K562 (cell line): ENCODE measurements around the gene FARP2. TPM values are rescaled to one million over a fixed set of nuclear protein-coding genes. Genes with fewer than 3 reads are reported as not detected.

Experiments used
- ATAC-seq: fragments of 200-7000 bp; cut with Tn5 transposase; 3 replicates; pipeline ENCODE4 v1.9.1; 2020; ENCODE audit warnings: moderate library complexity
- BruUV-seq: library from RNA; stranded (reverse); fragments of 400-500 nt; replicated peaks from 2 replicates; lab custom pipeline; 2021; lab: Mats Ljungman, UMichigan
- CTCF ChIA-PET: fragments of 300-600 bp; formaldehyde crosslinking; extraction: SDS; loops from one replicate; lab custom pipeline; 2021; ENCODE audit warnings: low intra/inter-chr PET ratio; lab: Yijun Ruan, JAX
- POLR2A ChIA-PET: fragments of 300-600, 350-650 bp; sonication (Branson Sonifier 250); formaldehyde crosslinking; extraction: SDS; loops from one replicate; lab custom pipeline; 2021; ENCODE audit warnings: antibody characterized with exemption, inconsistent platforms; lab: Yijun Ruan, JAX
- DNase-seq, 4 experiments: peaks; one replicate each; pipeline versions ENCODE4 v3.0.0 to v3.0.0-alpha.2; 2011 to 2018; ENCODE audit warnings: low spot score in 3 of 4, mixed read lengths in 3 of 4; ENCODE audit errors: extremely low read depth in 1 of 4
- FAIRE-seq: peaks from 2 replicates; lab custom pipeline; 2011; peaks lifted over from hg19 to GRCh38; lab: Jason Lieb, UNC
- H2AFZ ChIP-seq: 2 replicates; pipeline ENCODE4 v1.6.0; 2011; ENCODE audit warnings: low read depth, low read length, control low read depth, inconsistent platforms
- H3K27ac ChIP-seq: fragments of 200-600 bp; 3 replicates; pipeline ENCODE4 v1.8.0; 2011; ENCODE audit warnings: low read depth, mild to moderate bottlenecking, control low read depth, inconsistent platforms, low read length, moderate library complexity, mixed read lengths; ENCODE audit errors: extremely low read depth
- H3K27me3 ChIP-seq, 2 experiments: fragments of 300-600 bp in 1 of 2; 2 replicates in 1 of 2; 3 replicates in 1 of 2; pipeline versions ENCODE4 v1.6.0 to v1.8.0; 2011; ENCODE audit warnings: inconsistent platforms in 2 of 2, low read length in 2 of 2, mild to moderate bottlenecking in 1 of 2, mixed read lengths in 1 of 2, moderate library complexity in 1 of 2; ENCODE audit not compliant: control insufficient read depth in 2 of 2, insufficient read depth in 2 of 2
- H3K36me3 ChIP-seq: fragments of 300-600 bp; 3 replicates; pipeline ENCODE4 v1.8.0; 2011; ENCODE audit warnings: mild to moderate bottlenecking, low read length, inconsistent platforms; ENCODE audit not compliant: control insufficient read depth, insufficient read depth
- H3K4me1 ChIP-seq, 2 experiments: fragments of 200-600 bp in 1 of 2; replicated peaks in 1 of 2; 2 replicates in 1 of 2; 3 replicates in 1 of 2; pipeline versions ENCODE4 v1.5.1 to v1.8.0; 2011; ENCODE audit warnings: inconsistent platforms in 2 of 2, low read length in 2 of 2, mild to moderate bottlenecking in 1 of 2, mixed read lengths in 1 of 2, moderate library complexity in 1 of 2; ENCODE audit not compliant: control insufficient read depth in 2 of 2, insufficient read depth in 2 of 2
- H3K4me2 ChIP-seq: 2 replicates; pipeline ENCODE4 v1.6.1; 2011; ENCODE audit warnings: low read length, control low read depth, inconsistent platforms, mixed read lengths; ENCODE audit not compliant: insufficient read depth
- H3K4me3 ChIP-seq: fragments of 200-600 bp; sonication (generic), shearing (Covaris generic); 2 replicates; pipeline ENCODE4 v1.5.1; 2016; ENCODE audit warnings: control low read depth, inconsistent platforms
- H3K79me2 ChIP-seq: fragments of 200-600 bp; 3 replicates; pipeline ENCODE4 v1.8.0; 2011; ENCODE audit warnings: low read length, inconsistent platforms; ENCODE audit not compliant: control insufficient read depth, insufficient read depth
- H3K9ac ChIP-seq, 2 experiments: 2 replicates each; pipeline versions ENCODE4 v1.6.0 to v1.6.1; 2011; ENCODE audit warnings: low read depth in 2 of 2, low read length in 2 of 2, control low read depth in 1 of 2, inconsistent platforms in 1 of 2, mild to moderate bottlenecking in 1 of 2, mixed read lengths in 1 of 2; ENCODE audit not compliant: insufficient read depth in 1 of 2
- H3K9me1 ChIP-seq: one replicate; pipeline ENCODE4 v1.6.0; 2011; ENCODE audit warnings: inconsistent platforms, mild to moderate bottlenecking, low read length, moderate library complexity; ENCODE audit not compliant: control insufficient read depth, insufficient read depth
- H3K9me3 ChIP-seq: replicated peaks from 2 replicates; pipeline ENCODE4 v1.5.1; 2011; ENCODE audit warnings: low read depth, low read length, inconsistent platforms; ENCODE audit not compliant: control insufficient read depth, insufficient read depth
- H4K20me1 ChIP-seq: replicated peaks from 2 replicates; pipeline ENCODE4 v1.6.1; 2011; ENCODE audit warnings: low read length, inconsistent platforms, mixed read lengths; ENCODE audit not compliant: control insufficient read depth, insufficient read depth
- JUND ChIP-seq, 2 experiments: IDR thresholded peaks; 2 replicates in 1 of 2; 3 replicates in 1 of 2; pipeline ENCODE4 v1.6.1; 2011; ENCODE audit warnings: borderline replicate concordance in 2 of 2, low read depth in 2 of 2, low read length in 2 of 2, improper control_type of control experiment in 1 of 2, missing biosample characterization in 1 of 2, missing genetic modification characterization in 1 of 2, missing genetic modification reagents in 1 of 2
- SRSF7 ChIP-seq: fragments of 200-400 bp; formaldehyde crosslinking; optimal IDR thresholded peaks from 2 replicates; pipeline ENCODE3; 2017; ENCODE audit warnings: mild to moderate bottlenecking, low read depth, low read length
- TCF3 ChIP-seq: sonication (generic); formaldehyde crosslinking; IDR thresholded peaks from 2 replicates; pipeline ENCODE4 v1.4.0; 2020; ENCODE audit warnings: mild to moderate bottlenecking, missing genetic modification reagents
- TSHZ1 ChIP-seq: fragments of 250-450 bp; sonication (Bioruptor Pico); IDR thresholded peaks from 2 replicates; pipeline ENCODE4 v1.4.0; 2020; ENCODE audit warnings: mild to moderate bottlenecking, moderate library complexity
- ZNF133 ChIP-seq: fragments of 250-450 bp; sonication (Bioruptor Pico); IDR thresholded peaks from 2 replicates; pipeline ENCODE4 v1.4.0; 2020; ENCODE audit warnings: mild to moderate bottlenecking
- ZNF318 ChIP-seq, 2 experiments: fragments of 450-650 bp; IDR thresholded peaks; 2 replicates each; pipeline ENCODE4 v1.6.1; 2016; ENCODE audit warnings: mild to moderate bottlenecking in 2 of 2, borderline replicate concordance in 1 of 2, low read depth in 1 of 2, moderate library complexity in 1 of 2
- WGBS: fragments of 100-300 bp; shearing (Covaris generic); methylation state at CpG from one replicate; pipeline ENCODE4 v1.1.6; 2016; ENCODE audit warnings: low coverage, mixed read lengths; ENCODE audit not compliant: insufficient coverage; ENCODE audit errors: missing lambda C conversion rate; 5-methylcytosine and 5-hydroxymethylcytosine counted together
- in situ Hi-C: fragments of 300-500 bp; cut with MboI; formaldehyde crosslinking; loops from 4 replicates; pipeline ENCODE4 v1.15.0; 2018; ENCODE audit warnings: inconsistent platforms, mixed read lengths
- intact Hi-C: fragments of 100-400 bp; cut with micrococcal nuclease; formaldehyde crosslinking; loops from 2 replicates; pipeline ENCODE4 v1.14.2; 2022
- polyA plus RNA-seq, 8 experiments: library from polyadenylated mRNA; depleted of rRNA in 4 of 8; stranded (reverse) in 5 of 8; unstranded in 3 of 8; fragments of >200 nt; fragmentation: Nextera tagmentation in 2 of 8; fragmentation: Illumina TruSeq in 1 of 8; extraction: Ambion mirVana in 2 of 8; extraction: Trizol in 1 of 8; gene quantifications; 2 replicates each; pipeline versions ENCODE4 v1.2.1 to v1.2.3, GENCODE V29; 2011 to 2014; ENCODE audit warnings: inconsistent platforms in 1 of 8, missing spikeins in 1 of 8
- total RNA-seq, 7 experiments: library from RNA; depleted of rRNA in 6 of 7; stranded (reverse); fragments of >200 nt in 6 of 7; fragmentation: Illumina TruSeq in 2 of 7; extraction: Trizol in 2 of 7; gene quantifications; 2 replicates each; pipeline versions ENCODE4 v1.2.1 to v1.2.3, GENCODE V29; 2011 to 2021; ENCODE audit warnings: low replicate concordance in 1 of 7
- TF ChIP-seq, protein P1 (sequence below): fragments of 200-800 bp; sonication (Bioruptor generic); IDR thresholded peaks from 2 replicates; pipeline ENCODE4 v1.6.1; 2017; ENCODE audit warnings: missing genetic modification characterization, missing compliant biosample characterization

FARP2 gene
- total and polyA plus RNA-seq, 9 of the 15 experiments (the other 6 are each of a cell fraction or from before 2014, with no cell fraction given) = 4.1 to 38.1 (median 21.1) TPM

GRCh38 chr2:241500431-241500975, 144.4 kb downstream of the FARP2 start:
- DNase-seq (no peak), FAIRE-seq (no peak), ATAC-seq (no peak)
- Histone ChIP-seq H3K4me3 (no peak overlapping the region), H3K27ac (no peak overlapping the region), H4K20me1 (no peaks in the 10 kb centered on the region), H3K9me1 (peaks cover 2% of the 10 kb centered on the region), H3K4me2 (no peak overlapping the region), H3K4me1 (peaks cover 0 to 11% of the 10 kb centered on the region in 2 experiments; a peak in 3 of 5 replicates), H3K9me3 (no peaks in the 10 kb centered on the region), H3K79me2 (peaks cover 22% of the 10 kb centered on the region), H3K9ac (no peak overlapping the region), H3K27me3 (no peaks in the 10 kb centered on the region), H2AFZ (no peak overlapping the region), H3K36me3 (peaks cover 72% of the 10 kb centered on the region; the same call in 2 of the 3 replicates)
- ChIA-PET POLR2A (interaction anchor here (1.0 kb wide), 1 partner anchor 11 kb away, joined by 4 read pairs; no protein-coding TSS in a partner anchor), CTCF (no interaction called here)
- no TSS peak for BruUV-seq
- in situ Hi-C loops = no loop called here
- intact Hi-C loops = no loop called here
- WGBS = 95% methylated on average over 11 of the region's 12 CpGs
- TF ChIP-seq ZNF133 (CRISPR knock-in tag) (no peak), TCF3 (CRISPR knock-in tag) (no peak), JUND (IDR thresholded peaks at IDR 0.05; ENCODE audit: borderline replicate concordance, low read depth, low read length) (no peak), JUND (tag; IDR thresholded peaks at IDR 0.05; ENCODE audit: borderline replicate concordance, low read depth, low read length) (no peak), ZNF318 (IDR thresholded peaks at IDR 0.05; ENCODE audit: borderline replicate concordance in 1 of 2, low read depth in 1 of 2) (no peak), TSHZ1 (CRISPR knock-in tag) (no peak), SRSF7 (no peak)
- TF ChIP-seq, protein P1, sequence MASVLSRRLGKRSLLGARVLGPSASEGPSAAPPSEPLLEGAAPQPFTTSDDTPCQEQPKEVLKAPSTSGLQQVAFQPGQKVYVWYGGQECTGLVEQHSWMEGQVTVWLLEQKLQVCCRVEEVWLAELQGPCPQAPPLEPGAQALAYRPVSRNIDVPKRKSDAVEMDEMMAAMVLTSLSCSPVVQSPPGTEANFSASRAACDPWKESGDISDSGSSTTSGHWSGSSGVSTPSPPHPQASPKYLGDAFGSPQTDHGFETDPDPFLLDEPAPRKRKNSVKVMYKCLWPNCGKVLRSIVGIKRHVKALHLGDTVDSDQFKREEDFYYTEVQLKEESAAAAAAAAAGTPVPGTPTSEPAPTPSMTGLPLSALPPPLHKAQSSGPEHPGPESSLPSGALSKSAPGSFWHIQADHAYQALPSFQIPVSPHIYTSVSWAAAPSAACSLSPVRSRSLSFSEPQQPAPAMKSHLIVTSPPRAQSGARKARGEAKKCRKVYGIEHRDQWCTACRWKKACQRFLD (CRISPR knock-in tag) = no peak
